M059J (cell line): ENCODE results near the gene MPZL3. TPM values are rescaled to one million over a fixed set of nuclear protein-coding genes. Genes with fewer than 3 reads are reported as not detected.
"Not testable (repeated sequence)": the region's sequence is repeated elsewhere in the genome, so short reads cannot be mapped to it uniquely, and the experiment has no call there.

Source experiments
- DNase-seq: peaks from one replicate; pipeline ENCODE4 v3.0.0-alpha.2; 2012; ENCODE audit warnings: low read depth
- total RNA-seq: library from RNA; depleted of rRNA; stranded (reverse); fragments of >200 nt; shearing (Covaris generic); gene quantifications from 2 replicates; pipeline ENCODE4 v1.2.3, GENCODE V29; 2014

The MPZL3 gene
- total RNA-seq, 1 experiment from 2014 or later = 8.7 TPM

DNA sequence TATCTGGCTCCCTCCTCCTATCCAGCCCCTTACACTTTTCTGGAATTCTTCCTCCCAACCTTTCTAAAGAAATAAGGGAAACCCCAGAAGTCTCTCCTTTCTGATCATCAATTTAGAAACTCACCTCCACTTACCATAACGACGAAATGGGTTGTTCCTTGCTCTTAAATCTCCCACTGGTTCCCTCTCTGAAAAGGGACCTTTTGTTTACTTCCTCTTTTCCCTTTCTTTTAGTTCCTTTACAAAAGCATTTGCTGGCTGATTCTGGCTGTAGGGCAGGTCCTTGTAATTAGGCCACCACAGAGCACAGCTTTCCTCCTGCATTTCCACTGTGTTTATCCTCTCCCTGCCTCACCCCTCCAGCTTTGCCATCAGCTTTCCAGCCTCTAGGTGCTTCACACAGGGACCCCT is 39.4 kb downstream of the MPZL3 start:
- no peak for DNase-seq

DNA sequence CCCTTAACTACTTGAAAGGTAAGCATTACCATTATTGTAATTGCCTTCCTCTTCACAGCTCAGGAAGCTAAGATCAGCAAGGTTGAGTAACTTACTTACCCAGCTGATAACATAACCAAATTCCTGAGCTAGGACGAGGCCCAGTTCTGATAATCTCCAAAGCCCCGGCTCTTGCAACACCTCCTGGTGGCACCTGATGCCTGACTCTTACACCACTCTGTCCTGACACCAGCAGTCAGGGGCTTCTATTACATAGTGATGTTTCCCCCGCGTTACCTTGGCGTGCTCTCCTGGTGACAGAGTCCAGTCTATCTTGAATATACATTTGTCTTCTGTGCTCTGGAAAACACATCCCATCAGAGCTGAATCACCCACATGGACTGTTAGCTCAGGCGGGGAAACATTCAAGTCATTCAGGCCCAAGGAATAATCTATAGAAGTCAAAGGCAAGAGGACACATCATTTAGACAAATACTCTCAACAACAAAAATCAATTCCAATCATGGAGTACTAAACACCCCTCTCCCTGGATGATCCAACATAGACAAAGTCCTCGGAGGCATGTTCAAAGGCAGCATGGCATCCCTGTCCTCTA is 39.9 kb downstream of the MPZL3 start:
- DNase-seq = no peak

DNA sequence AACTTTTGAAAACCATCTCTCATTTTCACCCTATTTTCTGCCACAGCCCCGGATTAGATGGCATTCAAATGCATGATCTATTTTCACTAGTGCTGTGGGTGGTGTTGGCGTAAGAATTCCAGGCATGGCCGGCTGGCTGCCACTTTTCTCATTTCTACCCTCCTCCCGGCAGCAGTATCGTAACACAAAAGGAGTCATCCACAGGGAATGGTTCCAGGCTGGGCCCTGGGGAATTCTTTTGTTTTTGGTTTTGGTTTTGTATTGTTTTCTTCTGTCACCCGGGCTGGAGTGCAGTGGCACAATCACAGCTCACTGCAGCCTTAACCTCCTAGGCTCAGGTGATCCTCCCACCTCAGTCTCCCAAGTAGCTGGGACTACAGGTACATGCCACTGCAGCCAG is 41.2 kb downstream of the MPZL3 start:
- peak; percentile 52 for DNase-seq

DNA sequence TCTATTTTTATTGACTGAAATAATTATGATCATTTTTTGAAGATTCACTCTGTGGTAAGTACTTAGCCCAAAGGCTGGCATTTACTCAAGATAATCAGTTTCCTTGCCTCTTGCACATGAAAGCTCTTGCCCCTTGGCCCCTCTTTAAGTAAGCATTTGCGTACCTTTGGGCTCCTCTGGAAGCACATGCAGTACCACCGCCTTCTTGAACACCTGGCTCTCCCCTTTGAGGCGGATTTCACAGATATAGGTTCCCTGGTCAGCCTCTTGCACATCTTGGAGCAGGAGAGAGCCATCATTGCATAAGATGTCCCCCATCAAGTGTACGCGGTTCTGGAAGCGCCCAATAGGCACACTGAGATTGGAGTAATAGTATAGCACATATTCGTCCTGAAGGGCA is 41.8 kb downstream of the MPZL3 start:
- DNase-seq = no peak

DNA sequence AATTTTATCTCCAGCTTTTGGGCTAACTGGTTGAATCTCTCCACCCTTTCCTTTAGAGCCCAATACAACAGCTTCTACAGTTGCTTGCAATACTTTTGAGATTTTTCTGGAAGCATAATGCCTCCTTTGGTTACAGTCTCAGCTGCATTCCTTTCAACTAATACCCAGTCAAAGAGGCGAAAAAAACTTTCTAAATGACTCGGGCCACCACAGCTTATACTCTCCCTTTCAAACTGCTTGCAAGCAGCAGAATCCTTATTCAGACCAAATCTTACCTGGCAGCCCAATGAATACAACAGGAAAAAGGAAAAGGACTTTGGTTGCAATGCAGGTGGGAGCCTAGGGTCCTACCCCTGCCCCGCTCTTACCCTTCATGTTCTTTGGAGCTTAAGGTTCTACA is 43.1 kb downstream of the MPZL3 start:
- no peak for DNase-seq

DNA sequence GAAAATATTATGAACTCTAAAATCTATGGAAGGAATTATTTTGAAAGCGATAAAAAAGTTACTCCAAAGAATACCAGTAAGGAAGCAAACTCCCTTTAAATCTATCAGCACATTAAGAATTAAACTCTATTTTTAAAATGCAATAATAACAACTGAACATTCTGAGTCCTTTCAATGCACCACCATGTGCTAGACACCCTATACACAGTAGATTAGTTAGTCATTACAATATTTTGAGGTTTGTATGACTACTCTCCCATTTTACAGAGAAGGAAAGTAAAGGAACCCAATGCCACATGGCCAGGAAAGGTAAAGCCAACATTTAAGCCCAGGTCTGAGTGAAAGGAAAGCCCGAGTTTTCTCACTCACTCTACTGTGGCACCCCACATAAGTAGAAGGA is 45.1 kb downstream of the MPZL3 start:
- DNase-seq = no peak

DNA sequence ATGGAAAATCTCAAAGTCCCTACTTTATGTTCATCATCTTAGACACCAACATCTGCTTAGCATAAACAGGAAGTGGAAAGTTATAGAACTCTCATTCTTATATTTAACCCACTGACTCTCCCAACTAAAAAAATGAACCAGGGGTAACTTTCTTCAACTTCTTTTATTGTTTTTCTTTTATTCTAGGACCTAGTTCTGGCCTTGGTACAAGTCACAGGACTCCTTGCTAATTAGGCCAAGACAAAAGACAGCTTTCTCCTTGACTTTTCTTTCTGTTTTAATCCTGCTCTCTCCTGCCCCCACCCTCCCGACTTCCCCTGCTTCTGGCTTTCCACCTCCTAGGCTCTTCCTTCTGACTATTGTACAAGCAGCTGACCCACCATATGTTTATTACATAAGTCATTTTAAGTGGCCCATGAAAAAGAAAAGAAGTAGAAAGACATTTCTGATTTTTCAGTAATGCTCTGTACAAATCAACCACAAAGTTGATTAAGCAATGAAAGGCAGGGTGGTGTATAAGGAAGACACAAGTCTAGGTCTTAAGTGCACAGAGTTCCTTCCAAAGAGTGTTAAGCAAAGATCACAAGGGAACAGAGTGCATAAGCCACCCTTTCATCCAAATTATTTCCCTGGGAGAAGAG is 45.7 kb downstream of the MPZL3 start:
- no peak for DNase-seq

DNA sequence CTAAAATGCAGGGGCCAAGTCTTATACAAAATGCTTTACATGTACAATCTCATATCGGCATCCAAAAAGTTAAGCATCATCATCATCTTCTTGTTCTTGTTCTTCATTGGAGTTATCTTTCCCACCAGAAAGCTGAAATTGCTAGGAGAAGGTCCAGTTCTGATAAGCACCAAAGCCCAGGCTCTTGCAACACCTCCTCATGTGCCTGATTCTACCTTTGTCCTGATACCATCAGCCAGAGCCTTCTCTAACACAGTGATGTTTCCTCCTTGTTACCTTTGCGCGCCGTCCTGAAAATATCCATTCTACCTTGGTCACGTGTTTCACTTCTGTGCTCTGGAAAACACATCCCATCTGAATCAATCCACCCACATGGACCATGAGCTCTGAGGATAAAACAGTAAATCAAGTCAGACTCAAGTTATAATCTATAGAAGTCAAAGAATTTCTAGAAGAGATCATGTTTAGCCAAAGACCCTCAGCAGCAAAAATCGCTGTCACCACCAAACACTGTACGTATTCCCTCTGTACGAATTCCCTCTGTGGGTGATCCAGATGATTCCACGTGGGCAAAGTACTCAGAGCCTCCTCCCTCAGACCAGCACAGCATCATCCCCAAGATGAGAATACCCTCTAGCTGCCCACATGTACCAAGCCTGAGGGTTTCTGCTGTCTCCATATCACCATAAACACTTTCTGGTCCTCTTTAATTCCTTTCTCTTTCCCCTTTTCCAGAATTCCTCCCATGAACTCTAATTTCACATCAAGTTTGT is 46.4 kb downstream of the MPZL3 start:
- DNase-seq = no peak

DNA sequence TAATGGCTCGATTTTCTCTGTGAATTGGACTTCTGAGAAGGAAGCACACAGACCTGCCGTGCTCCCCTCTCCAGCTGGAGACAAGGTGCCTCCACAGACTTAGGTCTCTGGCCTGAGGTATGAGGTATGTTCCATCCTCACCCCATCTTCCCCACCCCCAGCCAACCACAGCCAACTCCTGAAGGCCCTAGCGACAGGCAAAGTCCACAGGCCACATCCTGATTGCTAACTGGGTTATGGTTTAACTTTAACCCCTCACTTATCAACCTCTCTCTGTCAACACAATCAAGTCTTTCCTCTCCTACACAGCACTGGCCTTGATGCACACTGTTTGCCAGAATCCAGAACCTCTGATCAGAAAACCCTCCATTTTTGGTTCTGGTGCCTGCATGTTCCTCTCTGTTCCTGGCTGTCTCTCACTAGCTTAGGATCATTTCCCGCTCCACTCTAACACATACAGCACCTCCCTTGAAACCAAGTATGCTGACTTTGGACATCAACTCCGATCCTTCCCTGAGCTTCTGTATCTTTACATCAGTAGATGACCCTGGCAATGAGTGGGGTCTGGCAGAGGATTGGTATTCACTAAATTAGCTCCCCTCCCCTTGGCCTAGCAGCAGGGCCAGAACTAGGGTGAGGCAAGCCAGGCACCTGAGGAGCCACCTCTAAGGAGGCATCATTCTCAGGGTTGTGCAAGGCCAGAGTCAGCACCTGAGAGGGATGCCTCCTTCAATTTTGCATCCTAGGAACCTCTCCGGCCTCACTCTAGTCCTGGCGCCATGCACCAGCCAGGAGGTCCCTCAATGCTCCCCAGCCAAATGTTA is 49.4 kb downstream of the MPZL3 start:
- no peak for DNase-seq

DNA sequence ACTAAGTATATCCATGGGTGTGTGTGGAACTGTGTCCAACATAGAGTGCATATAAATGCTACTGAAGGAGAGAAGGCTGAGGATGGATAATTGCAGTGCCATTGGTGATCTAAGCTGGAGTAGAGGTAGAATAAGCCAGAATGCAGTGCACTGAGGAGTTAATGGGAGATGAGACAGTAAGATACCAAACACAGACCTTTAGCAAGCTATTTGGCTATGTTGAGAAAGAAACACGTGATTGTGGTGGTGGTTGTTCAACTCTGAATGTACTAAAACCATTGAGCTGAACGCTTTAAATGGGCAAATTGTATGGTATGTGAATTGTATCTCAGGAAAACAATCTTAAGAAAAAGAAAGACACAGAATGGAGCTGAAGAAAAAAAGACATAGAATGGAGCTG is 50.2 kb downstream of the MPZL3 start:
- DNase-seq = no peak

DNA sequence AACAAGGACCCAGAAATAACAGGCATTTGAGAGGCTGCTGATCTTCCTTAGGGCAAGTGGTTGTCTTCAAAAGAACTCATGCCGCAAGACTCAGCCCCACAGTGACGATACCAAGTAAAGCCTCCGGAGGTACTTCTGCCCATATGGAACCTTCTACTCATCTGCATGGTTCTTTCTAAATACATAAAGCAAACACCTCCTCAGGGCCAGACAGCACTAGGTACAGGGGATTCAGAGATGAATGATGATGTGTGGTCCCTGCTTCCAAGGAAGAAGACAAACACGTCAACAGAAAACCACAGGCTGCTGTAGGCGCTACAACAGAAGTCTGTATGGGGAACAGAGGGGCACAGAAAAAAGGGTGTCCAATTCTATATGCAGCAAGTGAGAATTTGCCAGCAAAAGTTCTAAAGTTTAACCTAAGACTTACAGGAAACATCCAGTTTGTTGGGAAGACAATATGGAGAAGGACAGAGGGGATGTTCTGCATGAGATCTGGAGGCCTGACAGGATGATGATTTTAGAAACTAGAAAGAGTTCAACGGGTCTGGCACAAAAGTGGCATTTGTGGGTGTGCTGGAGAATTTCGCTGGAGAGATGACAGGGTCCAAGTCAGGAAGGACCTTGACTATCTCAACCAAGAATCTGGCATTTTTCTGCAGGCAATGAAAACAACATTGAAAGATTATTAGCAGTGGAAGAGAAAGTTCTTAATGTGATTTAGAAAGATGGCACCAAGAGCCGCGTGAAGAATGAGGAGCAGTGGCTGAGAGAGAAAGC is 51.1 kb downstream of the MPZL3 start:
- DNase-seq = no peak

DNA sequence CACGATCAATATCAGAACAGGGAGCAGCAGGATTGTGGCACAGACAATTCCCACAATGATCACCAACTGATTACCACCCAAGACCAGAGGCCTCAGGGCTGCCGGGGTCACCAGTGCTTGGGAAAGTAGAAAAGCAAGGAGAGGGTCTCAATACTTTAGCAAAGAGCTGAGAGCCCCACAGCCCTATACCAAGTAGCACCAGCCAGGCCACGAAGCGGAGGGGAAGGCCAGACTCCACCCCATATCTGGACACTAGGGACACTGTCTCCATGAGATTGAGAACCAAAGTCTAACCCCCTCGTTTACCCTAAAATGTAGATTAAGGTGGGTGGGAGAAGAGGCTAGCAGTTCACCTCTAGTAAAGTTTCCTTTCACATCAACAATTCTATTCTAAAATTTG is 51.7 kb downstream of the MPZL3 start:
- no peak for DNase-seq

DNA sequence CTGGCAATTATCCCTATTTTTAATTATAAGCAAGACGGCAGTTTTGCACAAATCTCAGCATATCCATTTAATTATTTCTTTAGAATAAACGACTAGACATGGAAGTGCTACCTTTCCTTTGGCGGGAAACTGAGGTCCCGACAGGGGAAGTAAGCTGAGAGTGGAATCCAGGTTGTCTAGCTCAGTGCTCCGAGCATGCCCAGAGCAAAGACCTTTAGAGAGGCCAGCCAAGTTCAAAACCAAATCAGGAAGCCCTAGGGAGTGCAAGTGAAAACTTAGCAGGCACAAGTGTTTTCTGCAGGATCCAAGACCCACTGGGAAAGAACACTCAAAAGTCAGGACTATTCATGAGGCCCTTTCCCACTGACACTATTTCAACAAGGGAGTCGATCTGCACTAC is 53.0 kb downstream of the MPZL3 start:
- no peak for DNase-seq

DNA sequence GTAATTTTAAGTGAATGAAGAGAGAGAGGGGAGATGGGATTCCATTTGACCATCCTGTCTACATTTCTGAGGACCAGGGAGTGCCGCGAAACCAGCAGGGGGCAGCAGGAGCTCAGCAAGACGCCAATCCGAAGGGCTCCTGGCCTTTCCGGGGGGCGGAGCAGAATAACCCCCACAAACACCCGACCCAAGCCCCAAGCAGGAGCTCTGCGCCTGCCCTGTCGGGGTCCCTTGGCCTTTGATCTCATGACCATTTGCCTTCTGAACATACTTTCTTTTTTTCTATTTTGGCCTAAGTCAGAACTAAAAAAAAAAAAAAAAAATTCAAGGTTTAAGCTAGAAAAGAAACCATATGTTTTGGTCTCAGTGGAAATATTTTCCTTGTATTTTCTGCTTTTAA is 53.8 kb downstream of the MPZL3 start:
- DNase-seq = peak; percentile 54

DNA sequence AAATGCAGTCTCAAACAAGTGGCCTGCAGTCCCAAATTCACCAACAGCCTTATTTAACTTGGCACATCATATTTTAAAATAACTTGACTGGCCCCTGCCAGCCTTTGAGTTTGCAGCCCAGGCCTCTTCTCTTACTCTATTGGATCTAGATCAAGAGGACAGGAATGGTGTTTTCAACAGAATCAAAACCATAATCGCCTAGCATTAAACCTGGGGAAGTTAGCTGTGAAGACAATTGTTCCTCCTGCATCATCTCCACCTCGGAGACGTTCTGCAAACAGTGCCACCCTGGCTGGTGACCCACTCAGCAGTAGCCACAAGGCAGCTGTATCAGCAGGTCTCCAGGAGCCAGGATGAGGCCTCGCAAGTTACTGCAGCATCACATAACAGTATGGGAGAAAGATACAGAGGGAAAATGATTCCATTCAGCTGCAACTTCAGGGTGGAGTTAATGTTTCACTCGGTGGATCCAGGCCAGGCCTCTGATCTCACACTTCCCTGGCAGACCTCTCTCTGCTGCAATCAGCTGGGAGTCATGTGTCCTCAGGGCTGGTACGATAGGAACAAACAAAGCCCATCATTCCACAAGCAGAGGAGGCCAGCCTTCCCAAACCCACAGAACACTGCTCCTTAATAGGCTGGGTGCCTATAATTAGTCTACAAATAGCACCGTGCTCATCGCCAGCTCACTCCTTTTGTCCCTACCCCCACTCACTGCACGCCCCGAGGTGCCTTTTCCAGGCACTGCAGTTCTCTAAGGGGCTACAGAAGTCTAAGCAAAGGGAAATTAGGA is 57.1 kb downstream of the MPZL3 start:
- peak; percentile 84 for DNase-seq

DNA sequence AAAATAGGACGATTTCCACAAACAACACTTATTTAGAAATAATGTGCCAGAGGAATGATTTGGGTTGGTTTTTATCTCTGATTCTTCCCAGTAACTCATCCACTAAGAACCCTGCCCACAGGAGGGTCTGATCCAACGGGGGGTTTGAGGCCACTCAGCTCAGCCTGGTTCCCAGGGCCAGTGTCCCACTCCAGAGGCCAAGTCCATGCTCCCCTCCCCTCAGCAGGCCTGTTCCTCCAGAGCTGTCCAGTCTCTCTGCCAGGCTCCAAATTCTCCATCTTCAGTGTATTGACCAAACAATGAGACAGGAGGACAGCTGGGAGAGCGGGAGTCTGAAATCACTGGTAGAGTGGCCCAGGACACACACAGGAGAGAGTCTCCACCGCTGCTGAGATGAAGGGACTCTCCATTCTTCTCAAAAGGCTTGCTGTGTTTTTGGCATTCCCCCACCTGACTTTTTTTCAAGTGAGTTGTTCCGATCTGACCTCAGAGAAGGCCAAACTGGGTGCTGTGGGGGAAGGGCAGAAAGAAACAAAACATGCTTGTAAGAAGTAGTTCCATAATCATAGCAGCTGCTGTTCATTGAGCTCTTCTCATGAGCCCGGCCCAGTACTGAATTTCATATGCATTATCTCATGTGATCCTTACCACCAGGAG is 58.1 kb downstream of the MPZL3 start:
- DNase-seq = no peak

DNA sequence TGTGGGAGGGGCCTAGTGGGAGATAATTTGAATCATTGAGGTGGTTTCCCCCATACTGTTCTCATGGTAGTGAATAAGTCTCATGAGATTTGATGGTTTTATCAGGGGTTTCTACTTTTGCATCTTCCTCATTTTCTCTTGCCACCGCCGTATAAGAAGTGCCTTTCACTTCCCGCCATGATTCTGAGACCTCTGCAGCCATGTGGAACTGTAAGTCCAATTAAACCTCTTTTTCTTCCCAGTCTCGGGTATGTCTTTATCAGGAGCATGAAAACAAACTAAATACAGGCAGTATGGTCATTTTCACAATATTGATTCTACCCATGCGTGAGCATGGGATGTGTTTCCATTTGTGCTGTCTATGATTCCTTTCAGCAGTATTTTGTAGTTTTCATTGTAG is 59.3 kb downstream of the MPZL3 start:
- not testable (repeated sequence) for DNase-seq

DNA sequence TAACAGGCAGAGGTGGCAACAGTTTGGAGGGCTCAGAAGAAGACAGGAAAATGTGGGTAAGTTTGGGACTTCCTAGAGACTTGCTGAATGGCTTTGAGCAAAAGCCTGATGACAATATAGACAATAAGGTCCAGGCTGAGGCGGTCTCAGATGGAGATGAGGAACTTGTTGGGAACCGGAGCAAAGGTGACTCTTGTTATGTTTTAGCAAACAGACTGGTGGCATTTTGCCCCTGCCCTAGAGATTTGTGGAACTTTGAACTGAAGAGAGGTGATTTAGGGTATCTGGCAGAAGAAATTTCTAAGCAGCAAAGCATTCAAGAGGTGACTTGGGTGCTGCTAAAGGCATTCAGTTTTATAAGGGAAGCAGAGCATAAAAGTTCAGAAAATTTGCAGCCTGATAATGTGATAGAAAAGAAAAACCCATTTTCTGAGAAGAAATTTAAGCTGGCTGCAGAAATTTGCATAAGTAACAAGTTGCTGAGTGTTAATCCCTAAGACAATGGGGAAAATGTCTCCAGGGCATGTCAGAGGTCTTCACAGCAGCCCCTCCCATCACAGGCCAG is 61.1 kb downstream of the MPZL3 start:
- not testable (repeated sequence) for DNase-seq

DNA sequence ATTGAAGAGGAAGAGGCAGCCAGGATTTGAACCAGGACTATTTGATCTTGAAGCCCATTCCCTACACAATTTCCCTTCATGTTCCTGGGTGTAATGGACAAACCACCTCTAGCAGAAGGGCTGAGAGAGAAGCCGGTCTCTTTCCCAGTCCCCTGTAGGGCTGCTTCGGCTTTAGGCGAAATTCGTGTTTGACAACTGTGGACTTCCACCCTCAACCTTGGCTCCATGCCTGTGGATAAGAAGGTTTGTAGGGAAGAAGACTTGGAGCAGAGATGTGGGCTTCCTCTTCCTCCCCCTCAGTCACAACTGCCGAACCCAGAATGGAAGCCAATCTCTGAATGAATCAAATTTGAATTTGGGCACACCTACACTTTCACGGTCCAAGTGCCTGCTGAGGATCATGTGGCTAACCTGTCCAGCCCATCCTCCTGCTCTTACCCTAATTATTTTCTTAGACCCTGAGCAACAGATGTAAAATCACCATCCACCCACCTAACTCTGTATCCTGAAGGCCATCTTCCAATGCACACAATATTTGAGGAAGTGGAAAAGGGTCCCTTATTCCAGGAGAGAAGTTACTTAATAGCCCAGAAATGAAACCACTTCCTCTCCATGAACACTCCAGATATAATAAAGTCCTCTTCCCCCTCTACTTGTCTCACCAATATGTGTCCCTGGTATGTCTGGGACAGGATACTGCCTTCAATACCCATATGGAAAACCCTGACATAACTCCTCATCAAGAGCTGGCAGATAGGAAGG is 65.6 kb downstream of the MPZL3 start:
- no peak for DNase-seq
